Vagina (tissue), 2 donors: ENCODE results near the gene ARL6IP5.

Source experiments
- CTCF ChIP-seq, 3 experiments: fragments of 450-650 bp in 2 of 3; fragments of 200-600 bp in 1 of 3; sonication (generic) in 1 of 3; IDR thresholded peaks; one replicate each; pipeline ENCODE4 v1.5.1; 2017 to 2019; ENCODE audit warnings: antibody characterized with exemption in 3 of 3, mild to moderate bottlenecking in 2 of 3, moderate library complexity in 2 of 3
- POLR2AphosphoS5 ChIP-seq, 2 donors: sonication (generic); formaldehyde crosslinking; IDR thresholded peaks; one replicate each; pipeline ENCODE4 v1.9.0; 2017; ENCODE audit warnings: antibody characterized with exemption in 2 of 2, mild to moderate bottlenecking in 2 of 2, low read depth in 1 of 2; ENCODE audit not compliant: insufficient read depth in 1 of 2

GRCh38 chr3:69081583-69082262 lies 3.0 kb upstream of the ARL6IP5 start:
- TF ChIP-seq CTCF (IDR thresholded peaks at IDR 0.05) (no peak), POLR2AphosphoS5 (IDR thresholded peaks at IDR 0.05; ENCODE audit: insufficient read depth in 1 of 2, low read depth in 1 of 2) (no peak)
